Peyer's patch (tissue), 4 donors: ENCODE measurements around the gene FRYL.

Experiments used
- CTCF ChIP-seq, 6 experiments: fragments of 450-650 bp in 4 of 6; fragments of 200-600 bp in 2 of 6; sonication (generic) in 1 of 6; IDR thresholded peaks; one replicate each; pipeline ENCODE4 v1.5.1; 2017 to 2019; ENCODE audit warnings: antibody characterized with exemption in 6 of 6, mild to moderate bottlenecking in 3 of 6, moderate library complexity in 1 of 6
- POLR2A ChIP-seq, 2 donors: fragments of 450-650 bp; IDR thresholded peaks; one replicate each; pipeline ENCODE4 v1.5.1; 2017; ENCODE audit warnings: antibody characterized with exemption in 2 of 2, mild to moderate bottlenecking in 2 of 2, moderate library complexity in 2 of 2

GRCh38 chr4:48708610-48709009 lies 71.5 kb downstream of the FRYL start:
- no peak for TF ChIP-seq POLR2A (IDR thresholded peaks at IDR 0.05)
- no peak for TF ChIP-seq CTCF (IDR thresholded peaks at IDR 0.05)
